Anterior cingulate cortex (tissue), 58 donors: Measurements from ENCODE around the gene ZMYM3.

Experiments used
- DNase-seq, 58 donors: peaks; one replicate each; lab custom pipeline; 2025; lab: John Stamatoyannopoulos, UW

ZMYM3 gene

GRCh38 chrX:71253253-71254091 is 468 bp downstream of the ZMYM3 start:
- peak in 28 of 58 donors; percentile 0 to 29 (median 6) for DNase-seq

GRCh38 chrX:71252221-71252620 is 1.7 kb downstream of the ZMYM3 start:
- DNase-seq, result no peak

GRCh38 chrX:71251466-71251973 is 2.4 kb downstream of the ZMYM3 start:
- DNase-seq, result peak in 1 of 58 donors; percentile 0

GRCh38 chrX:71250841-71251240 is 3.1 kb downstream of the ZMYM3 start:
- no peak for DNase-seq

GRCh38 chrX:71245159-71245558 is 8.8 kb downstream of the ZMYM3 start:
- DNase-seq, result no peak

GRCh38 chrX:71244359-71245128 is 9.4 kb downstream of the ZMYM3 start:
- no peak for DNase-seq

GRCh38 chrX:71241301-71241700 is 12.6 kb downstream of the ZMYM3 start:
- DNase-seq, result no peak

GRCh38 chrX:71239781-71240180 is 14.2 kb downstream of the ZMYM3 start:
- no peak for DNase-seq

GRCh38 chrX:71236836-71237235 is 17.1 kb downstream of the ZMYM3 start:
- DNase-seq, result no peak

GRCh38 chrX:71235482-71235881 is 18.5 kb downstream of the ZMYM3 start:
- no peak for DNase-seq

- no peak for DNase-seq
Measured at GRCh38 chrX:71228063-71228642, 25.8 kb downstream of the ZMYM3 start.

GRCh38 chrX:71227370-71228062 is 26.4 kb downstream of the ZMYM3 start:
- no peak for DNase-seq

GRCh38 chrX:71225676-71226075 is 28.3 kb downstream of the ZMYM3 start:
- no peak for DNase-seq

- no peak for DNase-seq
Measured at GRCh38 chrX:71225009-71225408, 28.9 kb downstream of the ZMYM3 start.

GRCh38 chrX:71224098-71224708 is 29.7 kb downstream of the ZMYM3 start:
- no peak for DNase-seq

- peak in 53 of 58 donors; percentile 1 to 86 (median 47) for DNase-seq
Measured at GRCh38 chrX:71222929-71223328, 31.0 kb downstream of the ZMYM3 start, which contains the start of gene GJB1. GJB1 (plus strand) TSS chrX:71223224; CDS start chrX:71223708, 484 bp downstream.

- no peak for DNase-seq
Measured at GRCh38 chrX:71221145-71221544, 32.8 kb downstream of the ZMYM3 start.

- DNase-seq, result no peak
Measured at GRCh38 chrX:71217298-71217697, 36.6 kb downstream of the ZMYM3 start.

- no peak for DNase-seq
Measured at GRCh38 chrX:71216485-71216884, 37.5 kb downstream of the ZMYM3 start.

GRCh38 chrX:71215338-71215912 is 38.5 kb downstream of the ZMYM3 start:
- DNase-seq, result no peak
